ENCODE measurements around the gene RTP1.
"Not testable (repeated sequence)": the region's sequence is repeated elsewhere in the genome, so short reads cannot be mapped to it uniquely, and the experiment has no call there.

RTP1 gene

GRCh38 chr3:187167777-187168176, 29.5 kb upstream of the RTP1 start:
- no peak for DNase-seq (ENCODE audit: low read depth)
- H3K4me3 ChIP-seq (ENCODE audit: low read depth, low read length): no peak overlapping the region
- TF ChIP-seq CTCF (IDR thresholded peaks at IDR 0.05; ENCODE audit: insufficient read depth, low read depth, low read length, missing control alignments): no peak

GRCh38 chr3:187169231-187169960, 27.9 kb upstream of the RTP1 start:
- no peak for DNase-seq (ENCODE audit: low read depth)
- no peak overlapping the region for H3K4me3 ChIP-seq (ENCODE audit: low read depth, low read length)
- TF ChIP-seq CTCF (IDR thresholded peaks at IDR 0.05; ENCODE audit: insufficient read depth, low read depth, low read length, missing control alignments): no peak

GRCh38 chr3:187170911-187171310, 26.4 kb upstream of the RTP1 start:
- not testable (repeated sequence) for DNase-seq (ENCODE audit: low read depth); H3K4me3 ChIP-seq (ENCODE audit: low read depth, low read length)

GRCh38 chr3:187172929-187173328, 24.4 kb upstream of the RTP1 start:
- no peak for DNase-seq (ENCODE audit: low read depth)
- H3K4me3 ChIP-seq (ENCODE audit: low read depth, low read length): no peak overlapping the region
- TF ChIP-seq CTCF (IDR thresholded peaks at IDR 0.05; ENCODE audit: insufficient read depth, low read depth, low read length, missing control alignments): no peak

GRCh38 chr3:187181454-187182170, 15.7 kb upstream of the RTP1 start:
- H3K4me3 ChIP-seq (ENCODE audit: low read depth, low read length): no peak overlapping the region
- DNase-seq (ENCODE audit: low read depth): no peak
- no peak for TF ChIP-seq CTCF (IDR thresholded peaks at IDR 0.05; ENCODE audit: insufficient read depth, low read depth, low read length, missing control alignments)

GRCh38 chr3:187183210-187183862, 13.9 kb upstream of the RTP1 start:
- peak; percentile 62 for DNase-seq (ENCODE audit: low read depth)
- H3K4me3 ChIP-seq (ENCODE audit: low read depth, low read length): no peak overlapping the region
- TF ChIP-seq CTCF (IDR thresholded peaks at IDR 0.05; ENCODE audit: insufficient read depth, low read depth, low read length, missing control alignments): no peak

GRCh38 chr3:187183903-187184302, 13.4 kb upstream of the RTP1 start:
- no peak for TF ChIP-seq CTCF (IDR thresholded peaks at IDR 0.05; ENCODE audit: insufficient read depth, low read depth, low read length, missing control alignments)
- H3K4me3 ChIP-seq (ENCODE audit: low read depth, low read length): no peak overlapping the region
- no peak for DNase-seq (ENCODE audit: low read depth)

All from GM12865 (cell line).